Suprapubic skin (tissue), 4 donors: ENCODE data around the gene ZCCHC24.

ENCODE experiments used
- CTCF ChIP-seq, 2 donors: fragments of 200-600 bp in 1 of 2; fragments of 450-650 bp in 1 of 2; sonication (generic) in 1 of 2; IDR thresholded peaks; one replicate each; pipeline ENCODE4 v1.5.1; 2016 to 2019; ENCODE audit warnings: antibody characterized with exemption in 2 of 2, mild to moderate bottlenecking in 1 of 2, moderate library complexity in 1 of 2
- EP300 ChIP-seq: sonication (generic); formaldehyde crosslinking; IDR thresholded peaks from one replicate; pipeline ENCODE4 v1.6.1; 2017; ENCODE audit warnings: antibody characterized with exemption
- POLR2A ChIP-seq, 2 donors: fragments of 450-650 bp; IDR thresholded peaks; one replicate each; pipeline ENCODE4 v1.6.1; 2017; ENCODE audit warnings: antibody characterized with exemption in 2 of 2, mild to moderate bottlenecking in 2 of 2, moderate library complexity in 2 of 2
- POLR2AphosphoS5 ChIP-seq, 3 donors: sonication (generic); formaldehyde crosslinking; IDR thresholded peaks; one replicate each; pipeline ENCODE4 v1.6.1; 2017; ENCODE audit warnings: antibody characterized with exemption in 3 of 3

GRCh38 chr10:79440281-79440680 lies 5.1 kb downstream of the ZCCHC24 start:
- TF ChIP-seq POLR2A (IDR thresholded peaks at IDR 0.05) = no peak
- no peak for TF ChIP-seq CTCF (IDR thresholded peaks at IDR 0.05)
- TF ChIP-seq POLR2AphosphoS5 (IDR thresholded peaks at IDR 0.05) = no peak
- no peak for TF ChIP-seq EP300
